Measurements from ENCODE around the gene XXYLT1.

The XXYLT1 gene

DNA sequence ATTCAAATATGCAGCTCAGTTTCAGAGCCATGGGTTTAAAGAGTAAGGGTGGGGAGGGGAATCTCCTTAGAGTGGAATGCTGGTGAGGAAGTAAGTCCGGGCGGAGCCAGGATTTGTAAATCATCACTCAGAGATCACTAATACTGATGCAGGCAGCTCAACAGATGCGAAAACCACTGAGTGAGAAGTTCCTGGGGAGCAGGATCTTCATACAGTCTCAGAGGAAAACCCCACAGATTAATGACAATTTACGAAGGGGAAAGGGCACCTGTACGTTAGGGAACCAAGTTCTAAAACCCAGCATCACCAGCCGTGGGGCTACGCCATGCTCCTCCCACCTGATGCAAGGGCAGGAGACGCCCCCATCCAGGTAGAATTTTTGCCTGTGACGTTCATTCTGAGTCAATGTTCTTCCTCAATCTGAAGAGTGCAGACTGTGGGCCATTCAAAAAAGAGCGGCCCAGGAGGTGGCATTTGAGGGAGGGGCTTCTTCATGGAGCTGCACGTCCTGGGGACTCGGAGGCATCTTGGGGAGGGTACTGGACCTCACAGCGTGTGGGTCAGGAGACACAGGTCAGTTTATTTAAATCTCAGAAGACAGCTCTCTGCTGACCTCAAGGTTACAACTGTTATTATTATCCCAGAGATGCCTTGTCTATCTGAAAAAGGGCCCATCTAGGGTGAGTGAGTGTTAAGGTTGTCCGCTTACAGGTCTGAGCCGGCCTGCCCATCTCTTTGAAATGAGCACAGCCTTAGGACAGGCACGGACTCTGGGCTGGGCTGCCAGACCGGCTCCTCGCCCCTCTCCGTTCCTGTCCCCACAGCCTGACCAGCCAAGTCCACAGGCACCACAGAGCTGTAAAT is 228.0 kb downstream of the XXYLT1 start:
- WGBS (ENCODE audit: insufficient coverage), result 94% methylated on average over 17 of the region's 19 CpGs
- Histone ChIP-seq H3K4me1 (ENCODE audit: control extremely low read depth in 1 of 4, control insufficient read depth in 4 of 4, insufficient read depth in 4 of 4, low read length in 3 of 4) (peaks cover 0 to 3% (median 0%) of the 10 kb centered on the region in 4 experiments), H3K27me3 (replicated peaks in 2 of 5; ENCODE audit: control insufficient read depth in 4 of 5, insufficient read depth in 5 of 5, low read length in 4 of 5) (no peaks in the 10 kb centered on the region), H3K27ac (ENCODE audit: insufficient read depth in 1 of 2, low read depth in 1 of 2, low read length in 2 of 2, poor library complexity in 1 of 2, severe bottlenecking in 2 of 2) (no peak overlapping the region), H3K9me3 (ENCODE audit: control extremely low read depth in 1 of 5, control insufficient read depth in 4 of 5, insufficient read depth in 2 of 5, low read depth in 1 of 5, low read length in 4 of 5) (no peaks in the 10 kb centered on the region), H3K4me3 (ENCODE audit: control insufficient read depth in 1 of 7, extremely low read depth in 1 of 7, insufficient read depth in 4 of 7, low read depth in 2 of 7, low read length in 6 of 7) (no peak overlapping the region), H3K36me3 (ENCODE audit: control insufficient read depth in 4 of 4, insufficient read depth in 4 of 4, low read length in 3 of 4) (no peaks in the 10 kb centered on the region)
- ChIA-PET CTCF (interaction anchor here (0.9 to 1.1 kb wide), 3 partner anchors 9 to 360 kb away, joined by 3 read pairs; no protein-coding TSS in a partner anchor), POLR2A (no interaction called here)
- no peak for DNase-seq

- no peak overlapping the region for H3K27ac ChIP-seq (ENCODE audit: insufficient read depth in 1 of 2, low read depth in 1 of 2, low read length in 2 of 2, poor library complexity in 1 of 2, severe bottlenecking in 2 of 2)
- no peaks in the 10 kb centered on the region for H3K36me3 ChIP-seq (ENCODE audit: control insufficient read depth in 4 of 4, insufficient read depth in 4 of 4, low read length in 3 of 4)
- CTCF ChIA-PET, result interaction anchor here (0.8 to 1.1 kb wide), 3 partner anchors 10 to 537 kb away, joined by 3 read pairs; no protein-coding TSS in a partner anchor
- H3K27me3 ChIP-seq (replicated peaks in 2 of 5; ENCODE audit: control insufficient read depth in 4 of 5, insufficient read depth in 5 of 5, low read length in 4 of 5), result no peaks in the 10 kb centered on the region
- no peak for DNase-seq
- POLR2A ChIA-PET, result no interaction called here
- no peaks in the 10 kb centered on the region for H3K9me3 ChIP-seq (ENCODE audit: control extremely low read depth in 1 of 5, control insufficient read depth in 4 of 5, insufficient read depth in 2 of 5, low read depth in 1 of 5, low read length in 4 of 5)
- H3K4me3 ChIP-seq (ENCODE audit: control insufficient read depth in 1 of 7, extremely low read depth in 1 of 7, insufficient read depth in 4 of 7, low read depth in 2 of 7, low read length in 6 of 7), result no peak overlapping the region
- H3K4me1 ChIP-seq (ENCODE audit: control extremely low read depth in 1 of 4, control insufficient read depth in 4 of 4, insufficient read depth in 4 of 4, low read length in 3 of 4), result peaks cover 0 to 3% (median 0%) of the 10 kb centered on the region in 4 experiments
- WGBS (ENCODE audit: insufficient coverage), result 96% methylated on average over 13 of the region's 16 CpGs
Measured at GRCh38 chr3:195041871-195042742, 228.9 kb downstream of the XXYLT1 start.

- Histone ChIP-seq H3K27me3 (replicated peaks in 2 of 5; ENCODE audit: control insufficient read depth in 4 of 5, insufficient read depth in 5 of 5, low read length in 4 of 5) (no peaks in the 10 kb centered on the region), H3K36me3 (ENCODE audit: control insufficient read depth in 4 of 4, insufficient read depth in 4 of 4, low read length in 3 of 4) (no peaks in the 10 kb centered on the region), H3K27ac (ENCODE audit: insufficient read depth in 1 of 2, low read depth in 1 of 2, low read length in 2 of 2, poor library complexity in 1 of 2, severe bottlenecking in 2 of 2) (no peak overlapping the region), H3K9me3 (ENCODE audit: control extremely low read depth in 1 of 5, control insufficient read depth in 4 of 5, insufficient read depth in 2 of 5, low read depth in 1 of 5, low read length in 4 of 5) (no peaks in the 10 kb centered on the region), H3K4me3 (ENCODE audit: control insufficient read depth in 1 of 7, extremely low read depth in 1 of 7, insufficient read depth in 4 of 7, low read depth in 2 of 7, low read length in 6 of 7) (no peak overlapping the region), H3K4me1 (ENCODE audit: control extremely low read depth in 1 of 4, control insufficient read depth in 4 of 4, insufficient read depth in 4 of 4, low read length in 3 of 4) (peaks cover 0 to 3% (median 0%) of the 10 kb centered on the region in 4 experiments)
- 87% methylated on average over 6 of the region's 13 CpGs for WGBS (ENCODE audit: insufficient coverage)
- peak in 2 of 3 donors; percentile 22 to 47 for DNase-seq
- ChIA-PET POLR2A (no interaction called here), CTCF (interaction anchor here (1.1 to 2.5 kb wide), 4 partner anchors 10 to 62 kb away, joined by 3 to 8 read pairs (median 4); no protein-coding TSS in a partner anchor)
Measured at GRCh38 chr3:195040773-195041520, 230.0 kb downstream of the XXYLT1 start.

DNA sequence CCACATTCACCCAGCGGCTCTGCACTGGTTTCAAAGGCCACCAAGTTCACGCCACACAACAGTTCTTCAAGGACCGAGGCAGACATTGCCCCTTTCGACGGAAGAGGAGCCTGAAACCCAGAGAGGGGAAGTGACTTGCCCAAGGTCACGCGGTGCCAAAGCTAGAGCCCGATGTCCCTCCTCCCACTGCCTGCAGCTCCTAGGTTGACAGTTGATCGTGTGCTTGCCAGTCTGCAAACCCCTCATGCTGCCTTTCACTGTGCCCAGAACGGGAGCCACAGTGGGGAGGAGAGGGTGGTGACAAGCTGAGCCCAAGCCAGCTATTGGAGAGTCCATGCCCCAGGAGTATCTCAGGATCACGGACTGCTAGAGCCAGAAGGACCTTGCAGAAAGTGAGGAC is 230.9 kb downstream of the XXYLT1 start:
- Histone ChIP-seq H3K4me1 (ENCODE audit: control extremely low read depth in 1 of 4, control insufficient read depth in 4 of 4, insufficient read depth in 4 of 4, low read length in 3 of 4) (peaks cover 0 to 3% (median 0%) of the 10 kb centered on the region in 4 experiments), H3K27me3 (replicated peaks in 2 of 5; ENCODE audit: control insufficient read depth in 4 of 5, insufficient read depth in 5 of 5, low read length in 4 of 5) (no peaks in the 10 kb centered on the region), H3K36me3 (ENCODE audit: control insufficient read depth in 4 of 4, insufficient read depth in 4 of 4, low read length in 3 of 4) (no peaks in the 10 kb centered on the region), H3K4me3 (ENCODE audit: control insufficient read depth in 1 of 7, extremely low read depth in 1 of 7, insufficient read depth in 4 of 7, low read depth in 2 of 7, low read length in 6 of 7) (no peak overlapping the region), H3K27ac (ENCODE audit: insufficient read depth in 1 of 2, low read depth in 1 of 2, low read length in 2 of 2, poor library complexity in 1 of 2, severe bottlenecking in 2 of 2) (no peak overlapping the region), H3K9me3 (ENCODE audit: control extremely low read depth in 1 of 5, control insufficient read depth in 4 of 5, insufficient read depth in 2 of 5, low read depth in 1 of 5, low read length in 4 of 5) (no peaks in the 10 kb centered on the region)
- POLR2A ChIA-PET, result no interaction called here
- CTCF ChIA-PET, result interaction anchor here (0.7 to 2.5 kb wide), 6 partner anchors 9 to 61 kb away, joined by 3 to 8 read pairs (median 4); no protein-coding TSS in a partner anchor
- no peak for DNase-seq
- 92% methylated on average over 11 of the region's 11 CpGs for WGBS (ENCODE audit: insufficient coverage)

DNA sequence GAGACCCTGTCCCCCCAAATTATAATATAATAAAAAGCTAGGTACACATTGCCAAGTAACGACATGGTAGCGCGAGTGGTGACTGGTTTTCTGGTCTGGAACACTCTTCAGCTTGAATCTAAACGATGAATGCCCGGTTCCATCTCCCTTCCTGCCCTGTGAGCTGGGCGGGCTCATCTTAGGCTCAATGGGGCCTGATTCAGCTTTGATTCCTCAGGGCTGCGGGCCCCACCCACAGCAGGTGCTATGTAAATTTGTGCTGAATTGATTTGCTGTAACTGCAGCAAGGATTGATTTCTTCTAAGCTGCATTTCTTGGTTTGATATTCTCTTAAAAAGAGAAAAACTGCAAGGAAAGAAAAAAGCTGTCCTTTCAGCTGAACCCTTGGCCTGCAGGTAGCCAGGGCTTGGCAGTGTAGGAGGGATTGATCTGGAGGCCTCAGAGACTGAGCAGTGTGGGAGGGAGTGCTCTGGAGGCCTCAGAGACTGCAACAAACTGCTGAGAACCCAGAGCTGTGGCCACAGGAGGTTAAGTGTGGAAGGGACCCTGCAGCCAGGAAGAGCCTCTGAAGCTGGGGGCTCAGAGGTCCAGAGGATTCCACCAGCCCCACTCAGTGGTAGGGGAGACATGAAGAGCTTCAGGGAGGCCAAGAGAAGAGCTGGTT is 231.6 kb downstream of the XXYLT1 start:
- Histone ChIP-seq H3K27ac (ENCODE audit: insufficient read depth in 1 of 2, low read depth in 1 of 2, low read length in 2 of 2, poor library complexity in 1 of 2, severe bottlenecking in 2 of 2) (no peak overlapping the region), H3K36me3 (ENCODE audit: control insufficient read depth in 4 of 4, insufficient read depth in 4 of 4, low read length in 3 of 4) (no peaks in the 10 kb centered on the region), H3K4me3 (ENCODE audit: control insufficient read depth in 1 of 7, extremely low read depth in 1 of 7, insufficient read depth in 4 of 7, low read depth in 2 of 7, low read length in 6 of 7) (no peak overlapping the region), H3K27me3 (replicated peaks in 2 of 5; ENCODE audit: control insufficient read depth in 4 of 5, insufficient read depth in 5 of 5, low read length in 4 of 5) (no peaks in the 10 kb centered on the region), H3K4me1 (ENCODE audit: control extremely low read depth in 1 of 4, control insufficient read depth in 4 of 4, insufficient read depth in 4 of 4, low read length in 3 of 4) (peaks cover 0 to 3% (median 0%) of the 10 kb centered on the region in 4 experiments), H3K9me3 (ENCODE audit: control extremely low read depth in 1 of 5, control insufficient read depth in 4 of 5, insufficient read depth in 2 of 5, low read depth in 1 of 5, low read length in 4 of 5) (no peaks in the 10 kb centered on the region)
- 100% methylated on average over 6 of the region's 7 CpGs for WGBS (ENCODE audit: insufficient coverage)
- POLR2A ChIA-PET, result no interaction called here
- no peak for DNase-seq
- CTCF ChIA-PET, result interaction anchor here (0.7 to 2.5 kb wide), 6 partner anchors 9 to 61 kb away, joined by 3 to 8 read pairs (median 4); no protein-coding TSS in a partner anchor

DNA sequence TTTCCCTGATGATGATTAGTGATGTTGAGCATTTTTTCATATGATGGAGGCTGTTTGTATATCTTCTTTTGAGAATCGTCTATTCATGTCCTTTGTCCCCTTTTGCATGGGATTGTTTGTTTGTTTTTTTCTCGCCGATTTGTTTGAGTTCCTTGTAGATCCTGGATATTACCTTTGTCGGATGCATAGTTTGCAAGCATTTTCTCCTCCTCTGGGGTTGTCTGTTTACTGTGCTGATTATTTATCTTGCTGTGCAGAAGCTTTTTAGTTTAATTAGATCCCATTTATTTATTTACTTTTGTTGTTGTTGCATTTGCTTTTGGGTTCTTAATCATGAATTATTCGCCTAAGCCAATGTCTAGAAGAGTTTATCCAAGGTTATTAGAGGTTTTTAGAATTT is 232.8 kb downstream of the XXYLT1 start:
- Histone ChIP-seq H3K9me3 (ENCODE audit: control extremely low read depth in 1 of 5, control insufficient read depth in 4 of 5, insufficient read depth in 2 of 5, low read depth in 1 of 5, low read length in 4 of 5) (no peaks in the 10 kb centered on the region), H3K4me3 (ENCODE audit: control insufficient read depth in 1 of 7, extremely low read depth in 1 of 7, insufficient read depth in 4 of 7, low read depth in 2 of 7, low read length in 6 of 7) (no peak overlapping the region), H3K4me1 (ENCODE audit: control extremely low read depth in 1 of 4, control insufficient read depth in 4 of 4, insufficient read depth in 4 of 4, low read length in 3 of 4) (peaks cover 0 to 3% (median 0%) of the 10 kb centered on the region in 4 experiments), H3K27ac (ENCODE audit: insufficient read depth in 1 of 2, low read depth in 1 of 2, low read length in 2 of 2, poor library complexity in 1 of 2, severe bottlenecking in 2 of 2) (no peak overlapping the region), H3K36me3 (ENCODE audit: control insufficient read depth in 4 of 4, insufficient read depth in 4 of 4, low read length in 3 of 4) (no peaks in the 10 kb centered on the region), H3K27me3 (replicated peaks in 2 of 5; ENCODE audit: control insufficient read depth in 4 of 5, insufficient read depth in 5 of 5, low read length in 4 of 5) (no peaks in the 10 kb centered on the region)
- no peak for DNase-seq
- POLR2A ChIA-PET, result no interaction called here
- CTCF ChIA-PET, result no interaction called here
- 100% methylated on average over 4 of the region's 5 CpGs for WGBS (ENCODE audit: insufficient coverage)
